Osteoblast (primary cell): ENCODE results near the gene AOC3. TPM values are rescaled to one million over a fixed set of nuclear protein-coding genes. Genes with fewer than 3 reads are reported as not detected.
A peak's percentile ranks its signal among the peaks of the same experiment; 100 is the strongest.

ENCODE experiments used
- DNase-seq: peaks from one replicate; pipeline ENCODE4 v3.0.0; 2011; ENCODE audit warnings: low spot score, mixed read lengths; ENCODE audit not compliant: insufficient read length; ENCODE audit errors: missing footprints
- H2AFZ ChIP-seq: 2 replicates; pipeline ENCODE4 v1.6.0; 2011; ENCODE audit warnings: mild to moderate bottlenecking, low read length
- H3K27ac ChIP-seq: 2 replicates; pipeline ENCODE4 v1.5.1; 2011; ENCODE audit warnings: mild to moderate bottlenecking, low read depth, low read length, moderate library complexity
- H3K27me3 ChIP-seq: 2 replicates; pipeline ENCODE4 v1.6.0; 2012; ENCODE audit warnings: mild to moderate bottlenecking, control low read depth, inconsistent platforms, low read length, moderate library complexity; ENCODE audit not compliant: insufficient read depth
- H3K36me3 ChIP-seq: 2 replicates; pipeline ENCODE4 v1.5.1; 2011; ENCODE audit warnings: mild to moderate bottlenecking, low read length, control low read depth, moderate library complexity; ENCODE audit not compliant: insufficient read depth
- H3K4me1 ChIP-seq: 2 replicates; pipeline ENCODE4 v1.5.1; 2011; ENCODE audit warnings: mild to moderate bottlenecking, low read length, control low read depth, moderate library complexity; ENCODE audit not compliant: insufficient read depth
- H3K4me2 ChIP-seq: 2 replicates; pipeline ENCODE4 v1.6.0; 2011; ENCODE audit warnings: mild to moderate bottlenecking, low read length; ENCODE audit not compliant: insufficient read depth
- H3K4me3 ChIP-seq: fragments of 200-600 bp; sonication (generic); 3 replicates; pipeline ENCODE4 v1.5.1; 2012; ENCODE audit warnings: mild to moderate bottlenecking, low read length, inconsistent platforms; ENCODE audit not compliant: insufficient read depth
- H3K79me2 ChIP-seq: 2 replicates; pipeline ENCODE4 v1.6.0; 2012; ENCODE audit warnings: mild to moderate bottlenecking, low read length, control low read depth, inconsistent platforms; ENCODE audit not compliant: insufficient read depth
- H3K9me3 ChIP-seq: 2 replicates; pipeline ENCODE4 v1.5.1; 2011; ENCODE audit warnings: low read depth, low read length, control low read depth
- H4K20me1 ChIP-seq: 2 replicates; pipeline ENCODE4 v1.6.0; 2012; ENCODE audit warnings: mild to moderate bottlenecking, low read length, control low read depth; ENCODE audit not compliant: insufficient read depth
- CTCF ChIP-seq: IDR thresholded peaks from 2 replicates; pipeline ENCODE4 v1.5.1; 2011; ENCODE audit warnings: mild to moderate bottlenecking, low read depth, low read length, moderate library complexity; ENCODE audit errors: extremely low read depth
- total RNA-seq: library from RNA; depleted of rRNA; stranded (reverse); fragments of >200 nt; gene quantifications from 2 replicates; pipeline ENCODE4 v1.2.3, GENCODE V29; 2012

The AOC3 gene
- total RNA-seq, 1 donor = not detected

- no peak overlapping the region for H2AFZ ChIP-seq
Observed at GRCh38 chr17:42844761-42845555, 6.0 kb upstream of the AOC3 start.

GRCh38 chr17:42845556-42845917, 5.5 kb upstream of the AOC3 start:
- Histone ChIP-seq H3K36me3 (peaks cover 38% of the 10 kb centered on the region), H3K27me3 (peaks cover 19% of the 10 kb centered on the region), H3K4me2 (no peak overlapping the region), H3K4me1 (peaks cover 16% of the 10 kb centered on the region), H3K9me3 (no peaks in the 10 kb centered on the region), H3K27ac (no peak overlapping the region), H4K20me1 (peaks cover 29% of the 10 kb centered on the region), H3K4me3 (no peak overlapping the region), H3K79me2 (no peaks in the 10 kb centered on the region), H2AFZ (no peak overlapping the region)
- peak; percentile 87 for DNase-seq
- TF ChIP-seq CTCF = no peak

More at GRCh38 chr17:42844761-42845555, 6.0 kb upstream of the AOC3 start:
- Histone ChIP-seq H3K9me3 (no peaks in the 10 kb centered on the region), H3K27me3 (peaks cover 14% of the 10 kb centered on the region), H3K4me1 (peaks cover 16% of the 10 kb centered on the region), H3K4me2 (no peak overlapping the region), H3K27ac (no peak overlapping the region), H3K36me3 (peaks cover 43% of the 10 kb centered on the region), H3K4me3 (no peak overlapping the region), H4K20me1 (peaks cover 29% of the 10 kb centered on the region), H3K79me2 (no peaks in the 10 kb centered on the region)
- TF ChIP-seq CTCF = no peak
- peak; percentile 32 for DNase-seq

- Histone ChIP-seq H3K4me3 (no peak overlapping the region), H3K36me3 (peaks cover 34% of the 10 kb centered on the region), H3K79me2 (no peaks in the 10 kb centered on the region), H2AFZ (no peak overlapping the region), H3K9me3 (no peaks in the 10 kb centered on the region), H3K4me2 (peak overlapping the region; percentile 52), H3K27ac (peak overlapping the region; percentile 25), H3K4me1 (peaks cover 16% of the 10 kb centered on the region), H3K27me3 (peaks cover 21% of the 10 kb centered on the region), H4K20me1 (peaks cover 29% of the 10 kb centered on the region)
- TF ChIP-seq CTCF = no peak
- peak; percentile 91 for DNase-seq
Observed at GRCh38 chr17:42845918-42846593, 4.9 kb upstream of the AOC3 start.
